ENCODE results near the gene CD93.

CD93 gene

DNA sequence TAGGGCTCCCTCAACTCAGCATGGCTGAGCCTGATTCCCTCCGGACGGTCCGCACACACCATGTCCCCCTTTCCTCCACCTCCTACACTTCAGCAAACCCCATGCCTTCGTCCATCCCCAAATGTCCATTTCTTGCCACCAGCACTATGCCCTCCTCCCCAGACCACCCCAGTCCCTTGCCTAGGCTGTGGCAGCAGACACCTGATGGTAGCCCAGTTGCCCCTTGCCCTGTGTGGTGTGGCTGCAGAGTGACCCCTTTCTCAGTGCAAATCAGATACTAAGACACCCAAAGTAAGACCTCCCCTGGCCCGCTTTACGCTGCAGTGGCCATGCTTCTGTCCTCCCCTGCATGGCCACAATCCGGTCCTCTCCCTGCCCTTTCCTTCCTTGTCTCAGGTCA lies 34.1 kb upstream of the CD93 start:
- no peak for DNase-seq (ENCODE audit: low spot score)

- DNase-seq (ENCODE audit: low spot score): no peak
Measured at GRCh38 chr20:23119456-23120216, 33.5 kb upstream of the CD93 start.

- no peak for DNase-seq (ENCODE audit: low spot score)
Measured at GRCh38 chr20:23118766-23119165, 32.6 kb upstream of the CD93 start.

DNA sequence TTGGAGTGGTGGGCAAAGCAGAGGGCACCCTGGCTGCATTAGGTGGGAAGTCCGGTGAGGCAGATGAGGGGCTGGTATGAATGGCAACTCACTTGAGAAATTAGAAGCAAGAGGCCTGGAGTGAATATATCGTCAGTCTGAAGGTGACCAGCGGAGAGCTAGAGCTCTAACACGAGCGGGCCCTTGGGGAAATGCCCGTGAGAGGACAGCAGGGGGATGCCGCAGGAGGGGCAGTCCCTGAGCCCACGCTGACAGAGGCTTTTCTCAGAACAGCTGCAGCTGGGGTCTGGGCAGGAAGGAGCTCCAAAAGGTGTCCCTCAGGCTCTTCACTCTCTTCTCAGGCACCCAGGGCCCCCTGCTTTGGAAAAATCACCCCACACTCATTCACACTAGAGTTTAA lies 32.0 kb upstream of the CD93 start:
- DNase-seq (ENCODE audit: low spot score): no peak

- no peak for DNase-seq (ENCODE audit: low spot score)
Measured at GRCh38 chr20:23117738-23118137, 31.6 kb upstream of the CD93 start.

GRCh38 chr20:23116311-23117089 lies 30.4 kb upstream of the CD93 start:
- no peak for DNase-seq (ENCODE audit: low spot score)

DNA sequence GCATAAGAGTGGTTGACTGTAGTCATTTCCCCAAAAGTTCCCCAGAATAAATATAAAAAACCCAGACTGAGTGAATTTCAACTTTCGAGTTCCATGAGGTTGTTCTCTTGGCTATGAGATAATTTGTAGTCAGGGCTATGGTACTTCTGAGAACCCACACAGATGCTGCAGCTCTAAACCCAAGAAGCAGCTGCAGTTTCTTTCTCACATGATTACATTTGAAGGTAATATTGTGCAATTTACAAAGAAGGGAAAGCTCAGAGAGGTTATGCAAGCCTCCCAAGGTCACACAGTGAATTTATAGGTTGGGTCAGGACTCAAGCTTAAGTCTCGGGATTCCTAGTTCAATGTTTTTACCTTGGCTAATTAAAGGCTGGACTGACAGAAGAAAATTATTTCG lies 29.7 kb upstream of the CD93 start:
- no peak for DNase-seq (ENCODE audit: low spot score)

GRCh38 chr20:23114448-23115082 lies 28.4 kb upstream of the CD93 start:
- DNase-seq (ENCODE audit: low spot score): no peak

DNA sequence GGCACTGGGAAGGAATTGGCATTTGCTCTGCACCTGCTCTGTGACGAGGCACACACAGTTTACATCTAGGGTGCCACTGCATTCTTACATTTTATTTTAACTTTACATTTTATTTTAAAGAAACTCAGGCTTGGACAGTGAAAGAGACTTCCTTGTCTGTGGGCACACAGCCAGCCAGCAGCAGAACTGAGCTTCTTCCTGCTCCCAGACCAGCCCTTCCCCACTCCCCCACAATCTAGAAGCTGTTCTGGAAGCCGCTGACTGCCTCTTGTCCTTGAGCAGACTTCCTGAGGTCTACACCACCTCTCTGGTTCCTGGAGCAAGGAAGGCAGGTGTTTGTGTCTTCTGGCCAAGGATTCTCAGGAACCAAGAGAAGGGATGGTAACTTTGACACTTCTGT lies 27.9 kb upstream of the CD93 start:
- no peak for DNase-seq (ENCODE audit: low spot score)

DNA sequence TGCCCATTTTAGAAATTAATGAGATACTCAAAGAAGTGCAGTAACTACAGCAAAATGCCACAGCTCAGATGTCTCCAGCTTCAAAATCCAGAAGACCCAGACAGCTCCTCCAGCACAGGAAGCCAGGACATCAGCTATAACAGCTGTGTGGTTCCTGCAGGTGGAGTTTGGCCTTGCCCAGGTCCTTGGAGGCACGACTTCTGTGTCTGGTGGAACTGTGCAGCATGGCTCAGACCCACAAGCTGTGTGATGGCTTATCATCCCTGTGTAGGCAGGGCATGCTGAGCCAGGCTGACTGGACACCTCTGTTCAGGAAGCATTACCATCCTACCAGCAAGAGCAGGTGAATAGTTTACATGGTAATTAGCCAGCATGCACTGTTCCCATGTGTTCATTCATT lies 26.5 kb upstream of the CD93 start:
- DNase-seq (ENCODE audit: low spot score): no peak

DNA sequence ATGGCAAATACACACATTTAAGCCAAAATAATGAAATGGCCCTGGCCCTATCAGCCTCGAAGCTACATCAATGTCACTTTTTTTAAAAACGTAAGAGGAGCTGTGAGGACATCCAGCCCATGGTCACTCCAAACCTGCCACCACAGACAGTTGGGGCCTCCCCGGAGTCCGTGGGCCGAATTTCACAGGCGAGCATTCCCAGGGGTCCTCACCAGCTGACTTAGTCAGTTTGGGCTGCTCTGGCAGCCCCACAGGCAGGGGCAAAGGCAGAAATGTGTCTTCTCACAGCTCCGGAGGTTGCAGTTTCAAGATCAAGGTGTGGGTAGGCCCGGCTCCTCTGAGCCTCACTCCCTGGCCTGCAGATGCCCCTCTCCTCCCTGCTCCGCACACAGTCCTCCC lies 25.8 kb upstream of the CD93 start:
- DNase-seq (ENCODE audit: low spot score): no peak

GRCh38 chr20:23111307-23111943 lies 25.3 kb upstream of the CD93 start:
- no peak for DNase-seq (ENCODE audit: low spot score)

DNA sequence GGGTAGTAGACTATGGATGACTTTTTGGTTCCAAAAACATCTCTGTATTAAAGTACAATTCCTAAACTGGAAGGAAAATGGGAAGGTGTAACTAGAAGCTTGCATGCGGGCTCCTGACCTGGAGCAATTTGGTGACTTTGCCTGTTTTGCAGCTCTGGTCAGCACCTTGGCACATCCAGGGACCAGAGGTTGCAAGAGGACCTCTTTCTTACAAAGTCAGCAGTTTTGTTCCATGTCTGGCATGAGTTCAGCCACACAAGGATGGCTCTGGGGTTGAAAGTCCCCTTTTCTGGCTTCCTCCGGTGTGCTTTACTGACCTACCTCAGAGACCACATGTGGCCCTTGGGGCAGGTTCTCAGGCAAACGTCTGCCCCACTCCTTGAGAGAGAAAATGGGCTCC lies 22.7 kb upstream of the CD93 start:
- no peak for DNase-seq (ENCODE audit: low spot score)

DNA sequence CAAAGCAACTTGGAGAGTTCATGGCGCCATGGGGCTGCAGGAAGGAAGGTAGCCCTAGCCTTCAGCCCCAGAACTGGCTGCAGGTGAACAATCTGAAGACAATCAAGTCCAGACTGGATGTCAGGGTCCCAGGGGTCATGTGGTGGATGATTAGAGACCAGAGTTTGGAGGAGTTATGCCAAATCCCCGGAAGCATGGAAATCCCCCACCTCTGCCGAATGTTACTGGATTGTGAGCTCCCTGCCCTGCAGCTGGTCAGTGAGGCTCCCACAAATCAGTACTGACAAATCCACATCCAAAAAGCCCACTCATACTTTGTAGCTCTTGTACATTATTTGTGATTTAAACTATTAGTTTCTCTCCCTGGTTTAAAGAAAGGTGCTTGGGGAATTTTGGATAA lies 21.3 kb upstream of the CD93 start:
- DNase-seq (ENCODE audit: low spot score): no peak

GRCh38 chr20:23106271-23106851 lies 20.2 kb upstream of the CD93 start:
- no peak for DNase-seq (ENCODE audit: low spot score)

DNA sequence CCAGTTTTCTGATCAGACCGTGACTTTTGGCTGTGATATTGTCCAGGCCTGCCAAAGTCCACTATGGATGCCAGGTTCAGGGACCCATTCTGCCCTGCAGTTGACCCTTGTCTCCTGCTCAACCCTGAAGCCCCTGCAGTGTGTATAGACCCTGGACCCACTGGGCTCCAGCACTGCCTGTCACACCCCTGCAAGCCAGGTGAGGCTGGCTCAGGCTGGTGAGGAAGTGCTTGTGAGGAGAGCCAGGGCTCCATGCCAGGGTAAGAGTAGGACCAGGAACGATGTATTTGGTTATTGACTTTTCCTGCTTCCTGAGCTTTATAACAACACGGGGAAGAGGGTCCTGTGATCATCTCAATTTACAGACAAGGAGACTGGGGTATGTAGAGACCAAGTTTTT lies 19.1 kb upstream of the CD93 start:
- DNase-seq (ENCODE audit: low spot score): no peak

DNA sequence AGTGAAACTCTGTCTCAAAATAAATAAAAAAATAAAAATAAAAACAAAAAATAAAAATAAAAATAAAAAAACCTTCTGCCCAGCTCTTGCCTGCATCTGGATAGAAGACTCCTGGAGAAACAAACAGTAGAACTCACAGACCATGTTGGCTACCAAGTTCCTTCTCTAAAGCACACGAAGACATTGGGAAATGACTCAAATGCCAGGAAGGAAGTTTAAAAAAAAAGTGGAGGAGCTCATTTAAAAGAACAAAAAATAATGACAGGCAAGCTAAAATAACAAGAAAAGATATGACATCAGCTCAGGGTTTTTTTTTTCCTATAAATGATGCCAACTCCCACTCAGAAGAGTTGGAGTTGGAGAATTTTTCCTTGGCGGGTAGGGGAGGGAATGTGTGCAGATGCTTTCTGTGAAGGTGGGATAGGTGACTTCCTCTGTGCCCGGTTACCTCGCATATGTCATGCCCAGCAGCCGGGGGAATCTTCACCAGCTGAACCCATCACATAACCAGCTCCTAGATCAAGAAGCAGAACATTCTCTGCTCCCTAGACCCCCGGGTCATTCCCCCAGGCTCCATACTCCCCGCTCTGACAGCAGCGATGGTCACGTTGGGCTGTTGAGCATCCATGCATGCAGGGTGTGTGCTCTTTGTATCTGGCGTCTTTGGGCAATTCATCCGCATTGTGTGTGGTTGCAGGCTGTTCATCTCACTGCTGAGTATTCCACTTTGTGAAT lies 17.3 kb upstream of the CD93 start:
- DNase-seq (ENCODE audit: low spot score): no peak

GRCh38 chr20:23101696-23102406 lies 15.7 kb upstream of the CD93 start:
- DNase-seq (ENCODE audit: low spot score): no peak

DNA sequence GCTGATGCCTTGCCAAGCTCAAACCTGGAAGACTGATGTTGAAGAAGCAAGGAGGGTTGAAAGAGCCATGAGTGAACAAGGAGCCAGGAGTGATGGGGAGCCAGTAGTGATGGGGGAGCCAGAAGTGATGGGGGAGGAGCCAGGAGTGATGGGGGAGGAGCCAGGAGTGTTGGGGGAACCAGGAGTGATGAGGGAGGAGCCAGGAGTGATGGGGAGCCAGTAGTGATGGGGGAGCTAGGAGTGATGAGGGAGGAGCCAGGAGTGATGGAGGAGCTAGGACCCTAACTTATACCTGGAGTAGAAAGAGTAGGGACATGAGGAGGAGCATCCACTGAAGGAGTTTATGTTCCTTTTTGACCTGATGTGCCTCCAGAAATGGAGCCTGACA lies 14.6 kb upstream of the CD93 start:
- no peak for DNase-seq (ENCODE audit: low spot score)

- no peak for DNase-seq (ENCODE audit: low spot score)
Measured at GRCh38 chr20:23099791-23100719, 13.9 kb upstream of the CD93 start.

All from hematopoietic multipotent progenitor cell treated with erythropoietin and hydrocortisone succinate and interleukin-3 and kit ligand, for 17 days (in vitro differentiated cells).